SK-N-SH (cell line): ENCODE results near the gene NFIA.

Source experiments
- ELF1 ChIP-seq: IDR thresholded peaks from 2 replicates; pipeline ENCODE4 v1.4.0; 2012
- EP300 ChIP-seq, 2 experiments: IDR thresholded peaks; 2 replicates each; pipeline versions ENCODE4 v1.4.0 to v1.6.1; 2012; ENCODE audit warnings: borderline replicate concordance in 1 of 2, low read depth in 1 of 2, low read length in 1 of 2
- EZH2phosphoT487 ChIP-seq: fragments of 200-600 bp; sonication (generic); IDR thresholded peaks from 2 replicates; pipeline ENCODE4 v1.6.1; 2017; ENCODE audit warnings: low read depth, mixed run types, mild to moderate bottlenecking, antibody characterized with exemption, moderate library complexity, borderline replicate concordance
- POLR2AphosphoS5 ChIP-seq: IDR thresholded peaks from 2 replicates; pipeline ENCODE4 v1.6.1; 2012; ENCODE audit warnings: low read depth, low read length
- RAD21 ChIP-seq: IDR thresholded peaks from 2 replicates; pipeline ENCODE4 v1.6.1; 2012; ENCODE audit warnings: mild to moderate bottlenecking, low read length
- RXRA ChIP-seq: IDR thresholded peaks from 2 replicates; pipeline ENCODE4 v1.4.0; 2012; ENCODE audit warnings: low read depth, mild to moderate bottlenecking, borderline replicate concordance
- SMC3 ChIP-seq: IDR thresholded peaks from 2 replicates; pipeline ENCODE4 v1.6.1; 2012; ENCODE audit warnings: low read depth, low read length, improper control_type of control experiment
- YY1 ChIP-seq: IDR thresholded peaks from 2 replicates; pipeline ENCODE4 v1.4.0; 2012; ENCODE audit warnings: low read depth, mild to moderate bottlenecking
- TF ChIP-seq, protein P1 (sequence below): fragments of 200-600 bp; sonication (generic); IDR thresholded peaks from 2 replicates; pipeline ENCODE4 v1.6.1; 2017; ENCODE audit warnings: antibody characterized with exemption, mild to moderate bottlenecking, moderate library complexity
- TF ChIP-seq, protein P2 (sequence below): IDR thresholded peaks from 2 replicates; pipeline ENCODE4; 2012

DNA sequence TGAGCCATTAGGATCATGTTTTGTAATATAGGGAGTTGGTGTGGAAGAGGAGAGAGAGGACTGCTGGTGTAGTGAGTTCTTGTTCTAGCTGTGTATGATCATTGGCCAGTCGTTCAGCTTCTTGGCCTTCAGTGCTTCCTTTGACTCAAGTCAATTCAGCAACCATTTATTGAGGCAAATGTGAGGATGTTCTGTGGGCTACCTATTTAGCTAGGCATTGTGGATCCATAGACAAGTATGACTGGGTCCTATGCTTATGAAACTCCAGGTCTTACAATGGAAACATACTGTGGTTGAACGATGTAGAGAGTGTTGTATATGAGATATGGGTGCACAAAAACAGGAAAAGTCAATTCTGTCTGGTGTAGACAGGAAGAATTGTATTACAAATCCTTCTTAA lies 41.7 kb downstream of the NFIA start:
- no peak for TF ChIP-seq EP300 (IDR thresholded peaks at IDR 0.05; ENCODE audit: borderline replicate concordance in 1 of 2, low read depth in 1 of 2, low read length in 1 of 2)
- TF ChIP-seq, protein P1, sequence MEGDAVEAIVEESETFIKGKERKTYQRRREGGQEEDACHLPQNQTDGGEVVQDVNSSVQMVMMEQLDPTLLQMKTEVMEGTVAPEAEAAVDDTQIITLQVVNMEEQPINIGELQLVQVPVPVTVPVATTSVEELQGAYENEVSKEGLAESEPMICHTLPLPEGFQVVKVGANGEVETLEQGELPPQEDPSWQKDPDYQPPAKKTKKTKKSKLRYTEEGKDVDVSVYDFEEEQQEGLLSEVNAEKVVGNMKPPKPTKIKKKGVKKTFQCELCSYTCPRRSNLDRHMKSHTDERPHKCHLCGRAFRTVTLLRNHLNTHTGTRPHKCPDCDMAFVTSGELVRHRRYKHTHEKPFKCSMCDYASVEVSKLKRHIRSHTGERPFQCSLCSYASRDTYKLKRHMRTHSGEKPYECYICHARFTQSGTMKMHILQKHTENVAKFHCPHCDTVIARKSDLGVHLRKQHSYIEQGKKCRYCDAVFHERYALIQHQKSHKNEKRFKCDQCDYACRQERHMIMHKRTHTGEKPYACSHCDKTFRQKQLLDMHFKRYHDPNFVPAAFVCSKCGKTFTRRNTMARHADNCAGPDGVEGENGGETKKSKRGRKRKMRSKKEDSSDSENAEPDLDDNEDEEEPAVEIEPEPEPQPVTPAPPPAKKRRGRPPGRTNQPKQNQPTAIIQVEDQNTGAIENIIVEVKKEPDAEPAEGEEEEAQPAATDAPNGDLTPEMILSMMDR, result no peak
- no peak for TF ChIP-seq RXRA
- TF ChIP-seq ELF1, result no peak
- TF ChIP-seq EZH2phosphoT487, result no peak
- TF ChIP-seq POLR2AphosphoS5, result no peak
- no peak for TF ChIP-seq SMC3
- no peak for TF ChIP-seq YY1
- TF ChIP-seq, protein P2, sequence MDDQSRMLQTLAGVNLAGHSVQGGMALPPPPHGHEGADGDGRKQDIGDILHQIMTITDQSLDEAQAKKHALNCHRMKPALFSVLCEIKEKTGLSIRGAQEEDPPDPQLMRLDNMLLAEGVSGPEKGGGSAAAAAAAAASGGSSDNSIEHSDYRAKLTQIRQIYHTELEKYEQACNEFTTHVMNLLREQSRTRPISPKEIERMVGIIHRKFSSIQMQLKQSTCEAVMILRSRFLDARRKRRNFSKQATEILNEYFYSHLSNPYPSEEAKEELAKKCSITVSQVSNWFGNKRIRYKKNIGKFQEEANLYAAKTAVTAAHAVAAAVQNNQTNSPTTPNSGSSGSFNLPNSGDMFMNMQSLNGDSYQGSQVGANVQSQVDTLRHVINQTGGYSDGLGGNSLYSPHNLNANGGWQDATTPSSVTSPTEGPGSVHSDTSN, result no peak
- no peak for TF ChIP-seq RAD21
